SK-N-MC (cell line): ENCODE results near the gene CDC42BPB.

Experiments used
- DNase-seq: peaks from one replicate; pipeline ENCODE4 v3.0.0-alpha.2; 2011; ENCODE audit warnings: low read depth, low spot score
- H3K27ac ChIP-seq: fragments of 200-600 bp; sonication (generic); 2 replicates; pipeline ENCODE4 v1.5.1; 2016; ENCODE audit warnings: mixed run types
- H3K36me3 ChIP-seq: fragments of 200-600 bp; sonication (generic); 2 replicates; pipeline ENCODE4 v1.6.1; 2017; ENCODE audit warnings: antibody characterized with exemption, low read length, mixed read lengths; ENCODE audit not compliant: insufficient read depth
- H3K4me3 ChIP-seq: fragments of 200-600 bp; sonication (generic); 2 replicates; pipeline ENCODE4 v1.5.1; 2016
- H3K9ac ChIP-seq: fragments of 200-600 bp; sonication (generic); 2 replicates; pipeline ENCODE4 v1.8.0; 2017; ENCODE audit warnings: mixed run types, mixed read lengths; ENCODE audit not compliant: insufficient read length
- H3K9me3 ChIP-seq: fragments of 200-600 bp; sonication (generic); 2 replicates; pipeline ENCODE4 v1.6.1; 2017; ENCODE audit warnings: low read depth, mild to moderate bottlenecking, antibody characterized with exemption, low read length, moderate library complexity, mixed read lengths
- EZH2 ChIP-seq: fragments of 200-600 bp; sonication (generic); IDR thresholded peaks from one replicate; pipeline ENCODE4 v1.6.1; 2017; ENCODE audit warnings: antibody characterized with exemption
- FOXP2 ChIP-seq: optimal IDR thresholded peaks from 2 replicates; pipeline ENCODE3; 2011; ENCODE audit warnings: mild to moderate bottlenecking, moderate library complexity; ENCODE audit not compliant: insufficient read depth; ENCODE audit errors: extremely low read length, control extremely low read depth
- POLR2AphosphoS5 ChIP-seq: IDR thresholded peaks from 2 replicates; pipeline ENCODE4 v1.6.1; 2012; ENCODE audit warnings: mild to moderate bottlenecking, low read depth, low read length, borderline replicate concordance

Gene CDC42BPB

DNA sequence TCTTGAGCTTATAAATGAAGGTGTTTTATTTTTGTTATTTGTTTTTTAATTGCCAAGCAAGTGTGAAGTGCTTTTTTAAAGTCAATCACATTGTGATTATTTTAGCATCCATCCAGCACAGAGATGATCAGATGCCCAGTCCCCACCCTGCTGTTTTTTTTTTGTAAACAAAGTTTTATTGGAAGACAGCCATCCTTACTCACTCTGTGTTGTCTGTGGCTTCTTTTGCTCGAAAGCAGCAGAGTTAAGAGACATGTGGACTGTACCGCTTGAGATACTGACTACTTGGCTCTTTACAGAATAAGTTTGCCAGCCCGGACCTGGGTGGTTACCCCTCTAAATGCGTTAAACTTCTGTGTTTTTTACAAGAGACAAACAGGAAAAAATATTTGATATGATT, 165.8 kb downstream of the CDC42BPB start:
- no peak for DNase-seq
- no peak overlapping the region for H3K4me3 ChIP-seq
- H3K9ac ChIP-seq, result no peak overlapping the region
- peaks cover 34% of the 10 kb centered on the region; the same call in 1 of the 2 replicates for H3K36me3 ChIP-seq
- H3K9me3 ChIP-seq, result no peaks in the 10 kb centered on the region
- no peak overlapping the region for H3K27ac ChIP-seq
- no peak for TF ChIP-seq EZH2
- no peak for TF ChIP-seq FOXP2
- TF ChIP-seq POLR2AphosphoS5, result no peak

DNA sequence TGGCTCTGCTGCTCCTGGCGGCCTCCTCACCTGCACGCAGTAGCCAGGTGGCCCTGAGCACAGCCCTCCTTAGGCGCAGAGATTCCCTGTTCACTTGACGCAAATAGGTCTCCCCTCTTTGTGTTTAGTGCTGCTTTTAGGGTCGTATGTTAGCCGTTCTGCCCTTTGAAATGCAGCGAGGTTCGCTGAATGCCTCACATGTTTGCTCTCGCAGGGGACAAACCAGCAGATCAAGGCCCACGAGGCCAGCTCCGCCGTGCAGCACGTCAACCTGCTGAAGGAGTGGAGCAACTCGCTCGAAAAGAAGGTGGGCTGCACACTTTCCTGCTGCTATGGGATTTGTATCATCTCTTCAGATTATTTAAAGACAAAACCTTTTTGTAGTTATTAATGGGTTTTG, 166.2 kb downstream of the CDC42BPB start:
- Histone ChIP-seq H3K4me3 (no peak overlapping the region), H3K36me3 (peaks cover 39% of the 10 kb centered on the region; the same call in 1 of the 2 replicates), H3K9me3 (no peaks in the 10 kb centered on the region), H3K27ac (no peak overlapping the region), H3K9ac (no peak overlapping the region)
- TF ChIP-seq POLR2AphosphoS5, result no peak
- no peak for TF ChIP-seq FOXP2
- no peak for TF ChIP-seq EZH2
- no peak for DNase-seq

DNA sequence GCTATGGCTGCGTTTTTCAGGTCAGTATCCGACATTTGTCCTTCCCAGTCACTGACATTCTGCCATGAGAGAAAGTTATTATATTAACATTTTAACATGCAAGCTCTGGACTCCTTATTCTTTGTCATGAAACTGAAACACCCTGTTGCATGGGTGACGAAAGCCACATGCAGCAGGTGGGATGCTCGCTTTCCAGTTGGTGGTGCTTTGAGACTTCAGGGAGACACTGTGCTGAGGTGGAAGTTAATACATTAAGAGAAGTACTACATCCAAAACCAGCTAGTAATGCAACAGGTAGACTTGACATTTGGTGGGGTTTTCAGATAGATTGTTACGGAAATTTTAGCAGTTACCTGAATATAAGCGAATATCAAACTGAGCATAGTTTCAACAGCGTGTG, 167.7 kb downstream of the CDC42BPB start:
- H3K27ac ChIP-seq, result no peak overlapping the region
- no peak overlapping the region for H3K9ac ChIP-seq
- TF ChIP-seq POLR2AphosphoS5 (no peak), EZH2 (no peak), FOXP2 (no peak)
- no peak overlapping the region for H3K4me3 ChIP-seq
- no peak for DNase-seq
- peaks cover 37% of the 10 kb centered on the region; the same call in 1 of the 2 replicates for H3K36me3 ChIP-seq
- no peaks in the 10 kb centered on the region for H3K9me3 ChIP-seq

DNA sequence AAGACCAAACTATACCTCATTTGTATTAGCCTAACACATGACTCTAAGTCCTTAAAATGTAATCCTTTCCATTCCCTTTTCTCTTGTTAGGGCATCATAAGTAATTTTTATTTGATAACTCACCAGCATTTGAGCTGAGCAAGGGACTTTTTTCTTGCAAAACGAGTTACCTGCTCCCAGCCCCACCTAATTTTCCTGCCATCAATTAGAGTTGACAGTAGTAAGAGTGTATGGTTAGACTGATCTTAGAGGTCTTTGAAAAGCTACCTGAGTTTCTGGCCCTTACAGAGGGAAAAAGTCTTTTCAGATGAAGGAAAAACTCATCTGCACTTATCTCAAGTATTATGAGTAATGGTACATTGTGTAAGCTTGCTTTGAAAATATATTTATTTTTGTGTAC, 168.6 kb downstream of the CDC42BPB start:
- no peaks in the 10 kb centered on the region for H3K9me3 ChIP-seq
- H3K9ac ChIP-seq, result no peak overlapping the region
- no peak overlapping the region for H3K27ac ChIP-seq
- no peak overlapping the region for H3K4me3 ChIP-seq
- peaks cover 39% of the 10 kb centered on the region; the same call in 1 of the 2 replicates for H3K36me3 ChIP-seq
- DNase-seq, result no peak
- TF ChIP-seq EZH2 (no peak), POLR2AphosphoS5 (no peak), FOXP2 (no peak)

DNA sequence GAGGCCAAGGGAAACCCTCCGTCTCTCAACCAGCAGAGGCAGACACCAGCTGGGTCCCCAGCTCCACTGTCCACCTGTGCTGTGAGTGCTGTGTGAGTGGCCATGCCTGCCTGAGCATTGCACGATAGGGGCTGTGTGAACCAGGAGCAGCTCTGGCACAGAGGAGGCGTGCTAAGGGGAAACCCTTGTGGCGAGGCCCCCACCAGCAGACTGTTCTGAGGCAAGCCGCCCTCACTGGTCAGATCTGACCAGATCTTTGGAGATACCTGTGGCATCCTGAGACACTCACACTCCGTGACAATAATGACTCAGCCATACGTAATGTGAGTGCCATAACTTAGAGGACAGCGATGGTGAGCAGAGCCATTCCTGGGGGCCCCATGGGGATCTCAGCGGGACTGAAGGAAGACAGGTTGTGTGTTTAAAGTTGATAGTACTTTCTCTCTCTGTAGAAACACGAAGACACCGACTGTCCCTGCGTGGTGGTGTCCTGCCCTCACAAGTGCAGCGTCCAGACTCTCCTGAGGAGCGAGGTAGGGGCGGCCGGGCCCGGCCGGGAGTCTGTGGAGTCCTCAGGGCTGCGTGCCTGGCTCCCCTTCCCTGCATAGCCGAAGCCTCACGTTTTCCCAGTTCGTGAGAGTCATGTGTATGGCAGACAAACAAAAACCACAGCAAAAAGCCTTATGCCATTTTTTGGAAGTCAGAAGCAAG, 171.5 kb downstream of the CDC42BPB start:
- no peak overlapping the region for H3K4me3 ChIP-seq
- H3K9ac ChIP-seq, result no peak overlapping the region
- DNase-seq, result no peak
- H3K36me3 ChIP-seq, result peaks cover 45% of the 10 kb centered on the region
- TF ChIP-seq POLR2AphosphoS5, result no peak
- TF ChIP-seq EZH2, result no peak
- no peak for TF ChIP-seq FOXP2
- no peaks in the 10 kb centered on the region for H3K9me3 ChIP-seq
- no peak overlapping the region for H3K27ac ChIP-seq

DNA sequence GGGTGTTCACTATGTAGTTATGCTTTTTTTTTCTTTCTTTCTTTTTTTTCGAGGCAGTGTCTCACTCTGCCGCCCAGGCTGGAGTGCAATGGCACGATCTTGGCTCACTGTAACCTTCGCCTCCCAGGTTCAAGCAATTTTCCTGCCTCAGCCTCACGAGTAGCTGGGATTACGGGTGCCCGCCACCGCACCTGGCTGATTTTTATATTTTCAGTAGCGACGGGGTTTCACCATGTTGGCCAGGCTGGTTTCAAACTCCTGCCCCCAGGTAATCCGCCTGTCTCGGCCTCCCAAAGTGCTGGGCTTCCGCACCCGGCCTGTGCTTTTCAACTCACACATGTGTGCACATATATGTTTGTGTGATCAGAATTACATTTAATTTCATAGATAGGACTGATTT, 173.8 kb downstream of the CDC42BPB start:
- TF ChIP-seq EZH2, result no peak
- TF ChIP-seq FOXP2, result no peak
- no peak for TF ChIP-seq POLR2AphosphoS5
- no peaks in the 10 kb centered on the region for H3K9me3 ChIP-seq
- H3K4me3 ChIP-seq, result no peak overlapping the region
- no peak for DNase-seq
- no peak overlapping the region for H3K27ac ChIP-seq
- no peak overlapping the region for H3K9ac ChIP-seq
- peaks cover 29% of the 10 kb centered on the region for H3K36me3 ChIP-seq

DNA sequence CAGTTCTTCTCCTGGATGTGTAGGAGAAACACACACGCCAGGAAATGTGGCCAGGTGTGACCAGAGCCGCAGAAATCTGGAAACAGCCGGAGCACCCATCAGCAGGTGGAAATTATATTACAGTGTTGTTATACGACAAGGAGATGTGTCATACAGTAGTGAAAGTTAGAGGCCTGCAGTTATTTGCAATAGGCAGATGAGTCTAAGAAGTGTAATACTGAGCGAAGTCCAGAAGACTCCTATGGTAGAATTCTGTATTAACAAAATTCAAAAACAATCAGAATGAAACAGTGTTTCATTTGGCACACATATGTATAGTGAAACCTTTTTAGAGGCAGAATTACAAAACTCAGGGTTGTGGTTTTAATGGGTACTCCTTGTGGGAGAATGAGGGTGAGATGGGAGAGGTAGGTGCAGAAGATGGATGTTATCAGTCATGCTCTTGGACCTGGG, 174.2 kb downstream of the CDC42BPB start:
- Histone ChIP-seq H3K9me3 (no peaks in the 10 kb centered on the region), H3K9ac (no peak overlapping the region), H3K27ac (no peak overlapping the region), H3K36me3 (peaks cover 29% of the 10 kb centered on the region), H3K4me3 (no peak overlapping the region)
- no peak for DNase-seq
- TF ChIP-seq EZH2, result no peak
- no peak for TF ChIP-seq FOXP2
- no peak for TF ChIP-seq POLR2AphosphoS5
